ENCODE measurements around the gene LRRN4.
A peak's percentile ranks its signal among the peaks of the same experiment; 100 is the strongest.

Gene LRRN4

DNA sequence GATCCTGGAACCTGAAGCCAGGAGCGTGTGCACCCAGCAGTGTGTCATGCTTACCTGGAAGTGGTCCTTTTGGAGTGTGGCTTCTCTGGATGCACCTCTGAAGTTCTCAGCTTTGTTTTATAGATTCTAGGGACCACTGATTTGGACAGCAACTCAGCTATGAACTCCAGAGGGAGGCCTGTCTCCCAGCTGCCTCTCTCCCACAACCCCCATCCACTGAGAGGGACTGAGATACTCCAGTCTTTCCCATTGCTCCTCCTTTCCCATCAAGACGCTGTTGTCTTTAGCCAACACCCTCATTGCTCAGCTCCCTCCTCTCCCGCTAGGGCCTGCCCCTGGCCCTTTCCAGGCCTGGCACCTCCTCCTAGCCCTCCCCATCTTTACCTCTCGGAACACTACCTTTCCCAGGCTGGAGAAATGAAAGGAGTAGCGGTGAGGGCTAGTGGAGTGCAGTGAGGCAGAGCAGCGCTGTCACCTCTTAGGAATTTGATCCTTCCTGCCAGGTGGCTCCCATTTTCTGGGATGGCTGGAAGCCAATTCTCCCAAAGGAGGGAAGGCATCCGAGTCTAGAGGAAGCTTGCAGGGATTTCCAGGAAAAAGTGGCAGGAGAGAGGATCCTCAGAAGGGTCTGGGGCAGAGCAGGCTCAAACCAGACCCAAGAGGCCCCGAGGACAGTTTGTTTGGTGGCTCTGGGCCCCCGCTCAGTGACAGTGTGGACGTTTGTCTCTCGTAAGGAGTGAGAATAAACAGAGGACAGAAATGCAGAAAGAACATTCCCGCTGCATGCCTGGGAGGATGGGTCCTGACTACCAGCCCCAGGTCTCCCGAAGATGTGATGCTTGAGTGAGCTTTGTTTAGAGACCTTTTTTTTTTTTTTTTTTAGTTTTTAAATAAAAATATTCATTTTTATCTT is at the start of gene LRRN4:
LRRN4 (minus strand) TSS at position 285 of the 913 bp plus-strand sequence. CDS start 1,261 bp downstream, outside the sequence.
- no peak for DNase-seq (ENCODE audit: low read depth)

DNA sequence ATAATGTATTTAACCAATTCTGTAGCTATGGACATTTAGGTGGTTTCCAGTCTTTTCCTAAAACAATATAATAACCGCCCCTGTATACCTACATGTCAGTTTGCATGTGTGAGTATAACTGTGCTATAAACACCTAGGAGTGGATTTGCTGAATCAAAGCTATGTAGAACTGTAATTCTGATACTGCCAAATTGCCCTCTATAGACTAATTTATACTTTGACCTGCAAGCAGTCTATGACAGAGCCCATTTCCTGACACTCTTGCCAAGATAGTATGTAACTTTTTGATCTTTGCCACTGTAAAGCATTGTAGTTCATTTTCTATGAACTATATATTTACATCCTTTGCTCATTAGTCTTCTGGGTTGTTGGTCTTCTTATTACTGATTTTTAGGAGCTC is 49.4 kb upstream of the LRRN4 start:
- DNase-seq (ENCODE audit: low read depth), result no peak

- no peak for DNase-seq (ENCODE audit: low read depth)
Observed at GRCh38 chr20:6101346-6101745, 47.5 kb upstream of the LRRN4 start.

DNA sequence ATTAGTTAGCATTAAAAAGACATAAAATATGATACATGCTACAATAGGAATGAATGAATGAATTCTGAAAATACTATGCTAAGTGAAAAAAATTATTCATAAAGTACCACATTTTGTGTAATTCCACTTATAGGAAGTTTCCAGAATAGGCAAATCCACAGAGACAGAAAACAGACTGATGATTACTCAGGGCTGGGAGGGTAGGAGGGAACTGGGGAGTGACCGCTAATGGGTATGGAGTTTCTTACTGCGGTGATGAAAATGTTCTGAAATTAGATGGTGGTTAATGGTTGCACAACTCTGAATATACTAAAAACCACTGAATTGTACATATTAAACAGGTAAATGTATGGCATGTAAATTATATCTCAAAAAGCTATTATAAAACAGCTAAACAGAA is 46.4 kb upstream of the LRRN4 start:
- no peak for DNase-seq (ENCODE audit: low read depth)

- no peak for DNase-seq (ENCODE audit: low read depth)
Observed at GRCh38 chr20:6099819-6100218, 46.0 kb upstream of the LRRN4 start.

GRCh38 chr20:6095409-6095808 is 41.5 kb upstream of the LRRN4 start:
- DNase-seq (ENCODE audit: low read depth), result no peak

- no peak for DNase-seq (ENCODE audit: low read depth)
Observed at GRCh38 chr20:6094565-6094964, 40.7 kb upstream of the LRRN4 start.

- DNase-seq (ENCODE audit: low read depth), result no peak
Observed at GRCh38 chr20:6094063-6094462, 40.2 kb upstream of the LRRN4 start.

GRCh38 chr20:6091661-6092060 is 37.8 kb upstream of the LRRN4 start:
- DNase-seq (ENCODE audit: low read depth), result no peak

GRCh38 chr20:6086868-6087267 is 33.0 kb upstream of the LRRN4 start:
- no peak for DNase-seq (ENCODE audit: low read depth)

GRCh38 chr20:6083926-6084325 is 30.1 kb upstream of the LRRN4 start:
- no peak for DNase-seq (ENCODE audit: low read depth)

DNA sequence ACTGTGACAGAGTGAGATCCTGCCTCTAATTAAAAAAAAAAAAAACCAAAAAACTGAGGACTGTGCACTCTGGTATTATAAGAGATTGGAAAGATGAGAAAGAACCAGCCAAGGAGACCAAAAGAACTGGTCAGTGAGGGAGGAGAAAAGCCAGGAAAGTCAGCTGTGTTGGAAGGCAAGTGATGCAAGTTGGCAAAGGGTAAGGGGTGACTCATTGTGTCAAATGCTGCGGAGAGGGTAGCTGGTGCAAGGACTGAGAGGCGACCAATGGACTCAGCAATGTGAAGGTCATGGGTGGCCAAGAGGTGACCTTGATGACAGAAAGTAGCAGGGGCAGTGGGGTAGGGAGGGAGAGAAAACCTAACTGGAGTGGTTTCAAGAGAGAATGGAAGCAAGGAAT is 27.4 kb upstream of the LRRN4 start:
- DNase-seq (ENCODE audit: low read depth), result peak; percentile 36

GRCh38 chr20:6079016-6079415 is 25.2 kb upstream of the LRRN4 start:
- no peak for DNase-seq (ENCODE audit: low read depth)

GRCh38 chr20:6075428-6076219 is 21.8 kb upstream of the LRRN4 start:
- DNase-seq (ENCODE audit: low read depth), result no peak

DNA sequence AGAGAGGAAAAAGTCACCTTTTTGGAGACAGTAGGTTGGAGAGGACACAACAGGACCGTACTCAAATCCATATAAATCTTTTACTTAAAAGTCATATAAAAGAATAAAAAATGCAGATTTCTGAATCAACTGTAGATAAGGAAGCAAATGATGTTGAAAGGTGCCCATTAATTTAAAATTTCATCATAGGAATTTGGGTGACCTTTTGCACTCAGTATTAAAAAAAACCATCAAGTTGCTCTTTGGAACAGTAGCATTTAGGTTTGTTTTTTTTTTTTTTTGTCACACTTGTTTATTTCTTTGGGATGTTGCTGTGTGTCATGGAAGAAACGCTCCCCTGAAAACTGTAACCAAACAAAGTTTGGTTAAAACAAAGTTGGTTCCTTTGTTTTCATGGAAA is 20.9 kb upstream of the LRRN4 start:
- no peak for DNase-seq (ENCODE audit: low read depth)

DNA sequence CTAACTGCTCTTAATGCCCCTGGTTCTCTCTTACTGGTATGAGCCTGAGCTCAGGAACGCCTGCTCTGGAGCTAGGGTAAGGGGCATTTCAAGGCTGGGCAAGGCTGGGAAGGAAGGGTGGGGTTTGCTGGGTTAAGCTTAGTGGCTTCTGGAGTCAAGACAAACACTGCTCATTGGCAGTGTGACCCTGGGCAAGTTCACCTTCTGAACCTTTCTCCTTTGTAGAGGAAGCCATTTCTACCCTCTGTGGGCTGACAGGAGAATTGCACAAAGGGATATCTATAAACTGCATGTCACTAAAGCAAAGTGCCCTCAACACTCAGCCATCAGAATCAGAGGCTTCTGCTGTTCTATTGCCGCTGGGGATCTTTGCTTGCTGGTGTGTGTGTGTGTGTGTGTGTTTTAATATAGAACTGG is 20.3 kb upstream of the LRRN4 start:
- DNase-seq (ENCODE audit: low read depth), result no peak

DNA sequence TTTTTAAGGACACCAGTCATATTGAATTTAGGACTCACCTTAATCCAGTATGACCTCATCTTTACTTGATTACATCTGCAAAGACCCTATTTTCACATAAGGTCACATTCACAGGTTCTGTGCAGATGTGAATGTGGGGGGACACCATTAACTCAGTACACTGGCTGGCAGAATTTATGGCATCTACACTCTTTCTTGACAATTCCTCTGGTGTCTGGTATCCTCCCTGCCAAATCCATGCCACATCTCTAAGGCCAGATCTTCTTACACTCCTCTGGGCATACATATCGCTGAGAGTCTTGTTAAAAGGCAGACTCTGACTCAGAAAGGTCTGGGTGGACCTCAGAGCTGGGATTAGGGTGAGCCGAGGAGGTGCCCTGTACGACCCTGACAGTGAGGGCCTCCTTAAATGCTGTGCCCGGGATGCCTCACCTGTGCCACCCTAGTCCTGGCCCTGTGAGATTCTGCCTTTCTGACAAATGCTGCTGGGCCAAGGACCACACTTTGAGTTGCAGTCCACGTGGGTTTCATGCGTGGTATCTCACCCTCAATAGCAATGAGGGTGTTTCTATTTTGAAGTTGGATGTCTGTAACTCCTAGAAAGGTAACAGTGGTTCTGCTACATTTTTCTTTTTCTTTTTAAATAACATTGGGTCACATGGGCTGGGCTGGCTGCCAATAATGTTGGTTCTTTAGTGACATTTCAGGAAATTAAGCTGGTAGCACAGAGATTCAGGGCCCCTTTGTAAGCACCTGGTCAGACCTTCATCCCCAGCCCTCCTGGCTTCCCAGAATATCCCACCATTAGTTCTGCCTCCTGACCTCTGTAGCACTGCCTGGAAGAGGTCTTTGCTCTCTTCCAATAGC is 17.2 kb upstream of the LRRN4 start:
- DNase-seq (ENCODE audit: low read depth), result no peak

DNA sequence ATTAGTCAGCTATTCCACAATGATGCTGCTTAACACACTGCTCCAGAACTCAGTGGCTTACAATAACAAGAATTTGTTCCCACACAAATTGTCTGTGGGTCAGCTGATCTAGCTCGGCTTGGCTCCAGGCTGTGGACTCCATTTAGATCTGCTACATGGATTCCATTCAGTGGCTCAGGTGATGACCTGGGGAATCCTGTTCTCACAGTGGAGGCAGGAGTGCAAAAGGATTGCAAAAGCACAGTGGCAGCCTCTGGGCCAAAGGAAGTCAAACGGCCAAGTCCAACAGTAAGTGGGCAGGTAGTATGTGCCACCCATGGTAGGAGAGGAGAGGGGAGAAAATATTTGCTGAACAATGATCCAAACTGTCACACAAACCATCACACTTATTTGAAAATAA is 15.8 kb upstream of the LRRN4 start:
- no peak for DNase-seq (ENCODE audit: low read depth)

DNA sequence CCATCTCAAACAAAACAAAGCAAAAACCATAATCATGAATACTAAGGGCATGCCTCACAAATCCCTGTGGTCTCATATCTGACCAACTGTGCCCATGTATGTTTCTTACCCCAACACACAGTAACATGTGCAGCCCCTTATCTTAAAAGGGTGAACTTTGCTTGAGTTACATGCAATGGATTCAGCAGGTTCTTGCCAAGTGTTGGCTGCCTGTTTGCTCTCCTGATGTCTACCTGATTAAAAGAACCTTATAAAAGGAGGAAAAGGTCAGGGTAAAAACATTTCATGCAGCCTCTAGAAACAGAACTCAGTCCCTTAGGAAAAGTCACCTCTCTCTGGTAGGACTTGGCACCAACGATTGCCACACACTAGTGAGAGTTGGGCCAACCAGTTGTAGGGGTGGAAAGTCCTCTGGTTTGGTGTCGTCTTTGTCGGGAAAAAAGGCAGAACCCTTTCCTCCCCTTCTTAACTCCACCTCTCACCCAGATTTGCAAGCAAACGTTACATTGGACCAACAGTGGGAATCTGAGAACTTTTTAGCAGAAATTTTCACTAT is 14.0 kb upstream of the LRRN4 start:
- DNase-seq (ENCODE audit: low read depth), result no peak

DNA sequence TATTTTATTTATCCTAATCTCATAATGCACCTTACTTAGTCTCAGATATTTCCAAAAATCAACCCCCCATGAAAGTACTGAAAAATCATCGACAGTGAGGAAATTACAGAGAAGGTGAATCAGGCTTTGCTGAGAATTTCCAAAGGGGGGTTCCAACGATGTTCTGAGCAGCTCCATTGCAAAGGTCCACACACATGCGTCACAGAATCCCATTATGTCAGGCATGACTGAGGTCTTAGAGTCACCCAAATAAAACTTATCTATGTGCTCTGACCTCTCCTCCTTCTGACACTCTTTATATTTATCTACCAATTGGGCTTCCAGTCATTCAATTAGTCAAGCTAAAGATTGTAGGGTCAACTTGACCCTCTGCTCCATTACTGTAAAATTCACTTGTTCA is 12.7 kb upstream of the LRRN4 start:
- DNase-seq (ENCODE audit: low read depth), result no peak

GRCh38 chr20:6061544-6061943 is 7.7 kb upstream of the LRRN4 start:
- no peak for DNase-seq (ENCODE audit: low read depth)

GRCh38 chr20:6060213-6060612 is 6.4 kb upstream of the LRRN4 start:
- no peak for DNase-seq (ENCODE audit: low read depth)
